MM.1S (cell line): ENCODE results near the gene APOBEC3G.

ENCODE experiments used
- DNase-seq: peaks from one replicate; pipeline ENCODE4 v3.0.0-alpha.2; 2015
- H2AFZ ChIP-seq: fragments of 300-600 bp; sonication (generic); 2 replicates; pipeline ENCODE4 v1.6.0; 2016; ENCODE audit warnings: antibody characterized with exemption, low read length
- H3F3A ChIP-seq: fragments of 300-600 bp; sonication (generic); 2 replicates; pipeline ENCODE4 v1.6.1; 2016; ENCODE audit warnings: mild to moderate bottlenecking, antibody characterized with exemption, low read length, moderate library complexity, mixed read lengths; ENCODE audit not compliant: insufficient read depth
- H3K27ac ChIP-seq: fragments of 300-600 bp; sonication (generic); 2 replicates; pipeline ENCODE4 v1.5.1; 2016; ENCODE audit warnings: mild to moderate bottlenecking, low read length
- H3K27me3 ChIP-seq: fragments of 300-600 bp; sonication (generic); replicated peaks from 2 replicates; pipeline ENCODE4 v1.6.0; 2016; ENCODE audit warnings: low read length; ENCODE audit not compliant: insufficient read depth
- H3K36me3 ChIP-seq: fragments of 300-600 bp; sonication (generic); replicated peaks from 2 replicates; pipeline ENCODE4 v1.6.1; 2016; ENCODE audit warnings: mild to moderate bottlenecking, low read length, mixed read lengths; ENCODE audit not compliant: insufficient read depth
- H3K4me1 ChIP-seq: fragments of 300-600 bp; sonication (generic); 2 replicates; pipeline ENCODE4 v1.6.1; 2016; ENCODE audit warnings: low read length, mixed read lengths
- H3K4me2 ChIP-seq: fragments of 300-600 bp; sonication (generic); 2 replicates; pipeline ENCODE4 v1.6.0; 2016; ENCODE audit warnings: low read depth, low read length
- H3K4me3 ChIP-seq: fragments of 300-600 bp; sonication (generic); 2 replicates; pipeline ENCODE4 v1.5.1; 2016; ENCODE audit warnings: low read length, mixed read lengths
- H3K79me2 ChIP-seq: fragments of 300-600 bp; sonication (generic); 2 replicates; pipeline ENCODE4 v1.6.1; 2016; ENCODE audit warnings: mixed run types, low read length, mixed read lengths
- H3K9ac ChIP-seq: fragments of 300-600 bp; sonication (generic); 2 replicates; pipeline ENCODE4 v1.6.1; 2016; ENCODE audit warnings: low read length, mixed read lengths
- H3K9me2 ChIP-seq: fragments of 300-600 bp; sonication (generic); replicated peaks from 2 replicates; pipeline ENCODE4 v1.6.1; 2016; ENCODE audit warnings: mild to moderate bottlenecking, low read length, mixed read lengths; ENCODE audit not compliant: insufficient read depth
- H3K9me3 ChIP-seq: fragments of 300-600 bp; sonication (generic); replicated peaks from 2 replicates; pipeline ENCODE4 v1.6.1; 2016; ENCODE audit warnings: mild to moderate bottlenecking, low read length, mixed read lengths; ENCODE audit not compliant: insufficient read depth
- H4K20me1 ChIP-seq: fragments of 300-600 bp; sonication (generic); 2 replicates; pipeline ENCODE4 v1.6.1; 2016; ENCODE audit warnings: mild to moderate bottlenecking, low read length, moderate library complexity, mixed read lengths; ENCODE audit not compliant: insufficient read depth
- CTCF ChIP-seq: fragments of 300-600 bp; sonication (generic); IDR thresholded peaks from 2 replicates; pipeline ENCODE4 v1.5.1; 2016; ENCODE audit warnings: antibody characterized with exemption, low read length, mixed read lengths
- EZH2 ChIP-seq: fragments of 300-600 bp; sonication (generic); optimal IDR thresholded peaks from 2 replicates; pipeline ENCODE3; 2017; ENCODE audit warnings: low read depth, mild to moderate bottlenecking, antibody characterized with exemption, low read length, mixed read lengths
- EZH2phosphoT487 ChIP-seq: fragments of 300-600 bp; sonication (generic); IDR thresholded peaks from 2 replicates; pipeline ENCODE4 v1.6.1; 2018; ENCODE audit warnings: antibody characterized with exemption, low read length

Gene APOBEC3G

GRCh38 chr22:39129081-39129480 lies 52.0 kb downstream of the APOBEC3G start:
- TF ChIP-seq EZH2 (no peak), CTCF (no peak), EZH2phosphoT487 (no peak)
- Histone ChIP-seq H3K4me2 (no peak overlapping the region; the same call in 1 of the 2 replicates), H3K36me3 (no peaks in the 10 kb centered on the region), H3K27me3 (no peaks in the 10 kb centered on the region), H2AFZ (no peak overlapping the region), H3K9me2 (no peaks in the 10 kb centered on the region), H3K4me3 (no peak overlapping the region), H3K27ac (no peak overlapping the region), H4K20me1 (no peaks in the 10 kb centered on the region), H3K9ac (no peak overlapping the region), H3K79me2 (no peaks in the 10 kb centered on the region), H3F3A (peaks cover 13% of the 10 kb centered on the region), H3K9me3 (no peaks in the 10 kb centered on the region), H3K4me1 (peaks cover 12% of the 10 kb centered on the region)
- no peak for DNase-seq

GRCh38 chr22:39129746-39130145 lies 52.7 kb downstream of the APOBEC3G start:
- Histone ChIP-seq H3K36me3 (no peaks in the 10 kb centered on the region), H3K9me2 (no peaks in the 10 kb centered on the region), H3K9ac (no peak overlapping the region), H3K27me3 (no peaks in the 10 kb centered on the region), H3K4me1 (peaks cover 12% of the 10 kb centered on the region), H3K4me3 (no peak overlapping the region), H3K4me2 (no peak overlapping the region), H3F3A (peaks cover 13% of the 10 kb centered on the region), H3K27ac (no peak overlapping the region), H4K20me1 (no peaks in the 10 kb centered on the region), H3K79me2 (no peaks in the 10 kb centered on the region), H3K9me3 (no peaks in the 10 kb centered on the region), H2AFZ (no peak overlapping the region)
- DNase-seq: no peak
- no peak for TF ChIP-seq CTCF
- TF ChIP-seq EZH2phosphoT487: no peak
- TF ChIP-seq EZH2: no peak

- no peaks in the 10 kb centered on the region for H3K36me3 ChIP-seq
- H3F3A ChIP-seq: peaks cover 13% of the 10 kb centered on the region
- H3K9ac ChIP-seq: no peak overlapping the region
- no peak overlapping the region for H3K4me2 ChIP-seq
- H3K9me3 ChIP-seq: no peaks in the 10 kb centered on the region
- H2AFZ ChIP-seq: no peak overlapping the region
- TF ChIP-seq EZH2: no peak
- H3K79me2 ChIP-seq: no peaks in the 10 kb centered on the region
- no peak overlapping the region for H3K4me3 ChIP-seq
- H3K9me2 ChIP-seq: no peaks in the 10 kb centered on the region
- no peak overlapping the region for H3K27ac ChIP-seq
- no peaks in the 10 kb centered on the region for H3K27me3 ChIP-seq
- peaks cover 12% of the 10 kb centered on the region for H3K4me1 ChIP-seq
- DNase-seq: no peak
- no peaks in the 10 kb centered on the region for H4K20me1 ChIP-seq
These were observed 53.2 kb downstream of the APOBEC3G start for GRCh38 chr22:39130152-39130704.

GRCh38 chr22:39130892-39131855 lies 54.1 kb downstream of the APOBEC3G start:
- TF ChIP-seq CTCF (no peak), EZH2phosphoT487 (no peak), EZH2 (no peak)
- H3K4me1 ChIP-seq: peaks cover 12% of the 10 kb centered on the region
- H3K79me2 ChIP-seq: no peaks in the 10 kb centered on the region
- H2AFZ ChIP-seq: no peak overlapping the region
- H3K27me3 ChIP-seq: no peaks in the 10 kb centered on the region
- no peak overlapping the region for H3K27ac ChIP-seq
- no peaks in the 10 kb centered on the region for H3K9me2 ChIP-seq
- no peak for DNase-seq
- no peak overlapping the region for H3K4me2 ChIP-seq
- peaks cover 5% of the 10 kb centered on the region; the same call in 1 of the 2 replicates for H3F3A ChIP-seq
- H3K36me3 ChIP-seq: no peaks in the 10 kb centered on the region
- no peak overlapping the region for H3K4me3 ChIP-seq
- H3K9ac ChIP-seq: no peak overlapping the region
- H3K9me3 ChIP-seq: no peaks in the 10 kb centered on the region
- H4K20me1 ChIP-seq: no peaks in the 10 kb centered on the region
